ENCODE measurements around the gene BRSK2.

Gene BRSK2

DNA sequence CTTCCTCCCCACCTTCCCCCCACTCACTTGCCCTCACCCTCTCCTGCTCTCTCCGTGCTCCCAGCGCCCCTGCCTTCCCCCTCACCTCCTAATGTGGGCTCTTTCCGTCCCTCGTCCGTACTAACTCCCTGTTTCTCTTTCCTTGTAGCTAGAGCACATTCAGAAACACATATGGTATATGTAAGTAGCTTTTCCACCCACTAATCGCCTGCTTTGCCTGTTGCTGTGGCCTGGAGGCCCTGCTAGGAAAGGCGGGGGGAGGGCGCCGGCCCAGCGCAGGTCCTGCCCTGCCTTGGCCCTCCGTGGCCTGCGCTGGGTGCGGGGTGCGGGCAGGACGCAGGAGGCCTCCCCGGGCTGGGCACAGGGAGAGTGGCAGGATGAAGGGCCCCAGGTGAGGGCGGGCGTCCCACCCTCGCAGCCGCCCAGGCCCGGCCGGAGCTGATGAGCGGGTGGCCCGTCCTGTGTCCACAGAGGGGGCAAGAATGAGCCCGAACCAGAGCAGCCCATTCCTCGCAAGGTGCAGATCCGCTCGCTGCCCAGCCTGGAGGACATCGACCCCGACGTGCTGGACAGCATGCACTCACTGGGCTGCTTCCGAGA is 55.2 kb downstream of the BRSK2 start:
- TF ChIP-seq, protein P1, sequence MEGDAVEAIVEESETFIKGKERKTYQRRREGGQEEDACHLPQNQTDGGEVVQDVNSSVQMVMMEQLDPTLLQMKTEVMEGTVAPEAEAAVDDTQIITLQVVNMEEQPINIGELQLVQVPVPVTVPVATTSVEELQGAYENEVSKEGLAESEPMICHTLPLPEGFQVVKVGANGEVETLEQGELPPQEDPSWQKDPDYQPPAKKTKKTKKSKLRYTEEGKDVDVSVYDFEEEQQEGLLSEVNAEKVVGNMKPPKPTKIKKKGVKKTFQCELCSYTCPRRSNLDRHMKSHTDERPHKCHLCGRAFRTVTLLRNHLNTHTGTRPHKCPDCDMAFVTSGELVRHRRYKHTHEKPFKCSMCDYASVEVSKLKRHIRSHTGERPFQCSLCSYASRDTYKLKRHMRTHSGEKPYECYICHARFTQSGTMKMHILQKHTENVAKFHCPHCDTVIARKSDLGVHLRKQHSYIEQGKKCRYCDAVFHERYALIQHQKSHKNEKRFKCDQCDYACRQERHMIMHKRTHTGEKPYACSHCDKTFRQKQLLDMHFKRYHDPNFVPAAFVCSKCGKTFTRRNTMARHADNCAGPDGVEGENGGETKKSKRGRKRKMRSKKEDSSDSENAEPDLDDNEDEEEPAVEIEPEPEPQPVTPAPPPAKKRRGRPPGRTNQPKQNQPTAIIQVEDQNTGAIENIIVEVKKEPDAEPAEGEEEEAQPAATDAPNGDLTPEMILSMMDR (conservative IDR thresholded peaks at IDR 0.05), result no peak
- no peak overlapping the region for H3K27ac ChIP-seq

DNA sequence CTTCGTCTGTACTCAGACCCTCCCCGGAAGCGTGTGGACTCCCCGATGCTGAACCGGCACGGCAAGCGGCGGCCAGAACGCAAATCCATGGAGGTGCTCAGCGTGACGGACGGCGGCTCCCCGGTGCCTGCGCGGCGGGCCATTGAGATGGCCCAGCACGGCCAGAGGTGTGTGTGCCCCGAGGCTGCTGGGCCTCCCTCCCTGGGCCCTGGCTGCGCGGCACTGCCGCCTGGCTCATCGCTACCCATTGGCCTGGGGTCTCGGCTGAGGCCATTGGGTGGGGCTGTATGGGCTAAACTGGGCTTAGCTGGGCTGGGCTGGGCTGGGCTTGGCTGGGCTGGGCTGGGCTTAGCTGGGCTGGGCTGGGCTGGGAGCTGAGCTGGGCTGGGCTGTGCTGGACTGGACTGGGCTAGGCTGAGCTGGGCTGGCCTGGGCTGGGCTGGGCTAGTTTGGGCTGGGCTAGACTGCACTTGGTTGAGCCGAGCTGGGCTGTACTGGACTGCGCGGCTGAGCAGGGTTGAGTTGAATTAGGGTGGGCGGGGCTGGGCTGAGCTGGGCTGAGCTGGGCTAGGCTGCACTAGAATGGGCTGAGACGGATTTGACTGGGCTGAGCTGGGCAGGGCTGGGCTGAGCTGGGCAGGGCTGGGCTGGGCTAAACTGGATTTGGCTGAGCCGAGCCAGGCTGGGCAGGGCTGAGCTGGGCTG is 56.2 kb downstream of the BRSK2 start:
- no peak overlapping the region for H3K27ac ChIP-seq
- TF ChIP-seq, protein P1 (conservative IDR thresholded peaks at IDR 0.05), result no peak

DNA sequence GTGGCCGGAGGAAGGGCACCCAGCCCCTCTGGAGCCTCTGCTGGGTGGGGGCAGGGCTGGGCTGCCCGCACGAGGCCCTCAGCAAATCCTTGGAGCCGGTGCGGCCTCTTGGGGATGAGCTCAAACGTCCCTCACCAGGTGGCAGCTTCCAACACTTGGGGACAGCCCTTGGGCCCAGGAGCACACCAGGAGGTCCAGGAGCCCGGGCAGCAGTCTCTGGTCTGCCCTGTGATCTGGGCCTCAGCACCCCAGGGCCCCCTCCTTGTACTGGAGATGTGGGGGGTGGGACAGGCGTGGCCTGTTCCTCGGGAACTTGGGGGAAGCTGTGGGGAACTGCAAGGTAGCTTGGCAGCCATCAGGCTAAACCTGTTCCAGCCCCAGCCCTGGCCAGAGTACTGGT is 56.9 kb downstream of the BRSK2 start:
- no peak overlapping the region for H3K27ac ChIP-seq

DNA sequence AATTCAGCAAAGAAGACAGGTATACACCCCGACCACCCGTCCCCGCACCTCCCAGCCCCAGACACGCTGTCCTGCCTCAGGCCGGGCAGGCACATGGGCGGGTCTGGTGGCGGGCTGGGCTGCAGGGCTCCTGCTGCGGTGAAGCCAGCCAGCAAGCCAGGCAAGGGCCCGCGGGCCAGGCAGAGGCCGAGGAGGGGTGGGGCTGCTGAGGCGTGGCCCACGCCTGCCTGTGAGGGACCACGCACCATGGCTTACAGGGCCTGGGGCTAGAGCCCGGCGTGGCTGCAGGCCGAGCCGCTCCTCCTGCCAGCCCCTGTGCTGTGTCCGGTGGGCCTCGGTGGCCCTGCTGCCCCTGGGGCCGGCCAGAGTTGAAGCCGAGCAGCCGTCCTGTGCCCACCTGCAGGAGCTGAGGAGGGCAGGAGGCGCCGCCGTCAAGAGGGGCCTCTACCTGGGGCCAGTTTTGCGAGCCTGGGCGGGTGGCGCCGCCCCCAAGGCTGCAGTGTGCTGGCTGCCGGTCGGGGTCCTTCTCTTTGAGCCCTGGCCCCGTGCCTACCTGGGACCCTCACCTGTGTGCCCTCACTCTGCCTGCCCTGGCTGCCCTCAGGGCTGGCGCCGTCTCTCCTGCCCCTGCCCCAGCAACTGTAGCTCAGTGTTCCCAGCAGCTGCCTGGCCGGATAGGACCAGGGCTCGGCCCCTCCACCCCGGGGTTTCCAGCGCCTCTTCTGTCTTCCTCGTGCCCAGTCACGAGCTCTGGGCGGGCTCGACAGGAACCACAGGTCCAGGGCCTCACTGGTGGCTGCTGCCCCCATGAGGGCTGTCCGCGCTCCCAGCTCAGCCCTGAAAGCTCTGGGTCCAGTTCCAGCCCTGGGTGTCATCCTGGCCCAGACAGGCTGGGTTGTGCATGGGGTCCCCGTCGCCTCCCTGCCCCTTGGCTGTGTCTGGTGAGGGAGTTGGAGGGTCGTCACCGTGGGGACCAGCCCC is 58.4 kb downstream of the BRSK2 start:
- TF ChIP-seq, protein P1 (conservative IDR thresholded peaks at IDR 0.05), result no peak
- no peak overlapping the region for H3K27ac ChIP-seq

More for the DNA sequence above, 56.9 kb downstream of the BRSK2 start:
- TF ChIP-seq, protein P1 (conservative IDR thresholded peaks at IDR 0.05), result no peak

DNA sequence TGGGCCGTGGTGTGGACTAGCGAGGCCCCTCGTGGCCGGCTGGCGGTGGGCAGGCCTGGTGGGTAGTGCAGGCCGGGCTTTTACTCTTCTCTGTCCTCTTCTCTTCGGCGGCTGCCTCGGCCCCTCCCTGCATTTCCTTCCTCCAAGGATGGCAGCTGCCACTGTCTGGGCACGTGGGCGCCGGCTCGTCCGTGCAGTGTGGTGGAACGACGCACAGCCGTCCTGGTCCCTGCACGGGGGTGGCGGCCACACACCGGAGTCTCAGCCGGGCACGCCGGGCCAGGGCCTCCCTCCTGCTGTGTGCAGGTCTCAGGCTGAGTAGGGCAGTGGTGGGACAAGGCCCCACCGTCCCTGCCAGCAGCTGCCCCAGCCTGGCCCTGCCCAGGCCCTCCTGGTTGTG is 59.1 kb downstream of the BRSK2 start:
- H3K27ac ChIP-seq, result no peak overlapping the region
- TF ChIP-seq, protein P1 (conservative IDR thresholded peaks at IDR 0.05), result no peak

DNA sequence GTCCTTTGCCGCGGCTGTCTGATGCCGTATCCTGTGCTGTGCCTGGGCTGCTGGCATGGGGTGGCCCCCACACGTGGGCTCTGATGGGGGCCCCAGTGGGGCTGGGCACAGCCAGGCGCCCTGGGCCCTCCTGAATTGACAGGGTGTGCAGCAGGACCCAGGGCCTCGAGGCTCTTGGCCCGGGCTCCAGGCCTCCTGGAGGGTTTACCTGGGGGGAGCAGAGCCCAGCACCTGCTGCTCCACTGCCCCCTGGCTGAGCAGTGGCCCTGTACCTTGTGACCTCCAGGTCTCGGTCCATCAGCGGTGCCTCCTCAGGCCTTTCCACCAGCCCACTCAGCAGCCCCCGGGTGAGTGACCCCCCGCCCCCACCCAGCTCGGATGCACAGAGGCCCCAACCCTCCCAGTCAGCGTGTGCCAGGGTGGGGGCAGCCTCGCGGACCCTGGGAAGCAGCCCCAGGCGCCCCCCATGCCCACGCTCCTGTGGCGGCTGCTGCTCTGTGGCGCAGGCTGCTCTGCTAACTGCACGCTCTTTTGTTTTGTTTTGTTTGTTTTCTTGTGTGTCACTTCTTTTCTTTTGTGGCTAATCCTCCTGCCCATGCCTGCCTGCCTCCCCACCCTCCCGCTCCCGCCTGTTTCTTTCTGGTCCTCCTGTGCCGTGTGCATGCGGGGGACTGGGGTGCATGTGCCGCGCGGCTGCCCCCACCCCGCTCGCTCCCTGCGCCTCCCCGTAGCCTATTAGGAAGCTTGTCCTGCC is 59.9 kb downstream of the BRSK2 start:
- no peak overlapping the region for H3K27ac ChIP-seq
- TF ChIP-seq, protein P1 (conservative IDR thresholded peaks at IDR 0.05), result no peak

All from VCaP (cell line).